Endodermal cell (in vitro differentiated cells): ENCODE data around the gene PHC1. TPM values are rescaled to one million over a fixed set of nuclear protein-coding genes. Genes with fewer than 3 reads are reported as not detected.
A peak's percentile ranks its signal among the peaks of the same experiment; 100 is the strongest.

Experiments used
- DNase-seq: peaks from one replicate; pipeline ENCODE4 v3.0.0-alpha.2; 2017
- H3K27ac ChIP-seq: 2 replicates; pipeline ENCODE4 v1.5.1; 2013; ENCODE audit warnings: mild to moderate bottlenecking, low read depth, low read length, moderate library complexity
- H3K27me3 ChIP-seq: 2 replicates; pipeline ENCODE4 v1.6.1; 2013; ENCODE audit warnings: mild to moderate bottlenecking, low read length, moderate library complexity; ENCODE audit not compliant: insufficient read depth, control insufficient read depth, poor library complexity, severe bottlenecking
- H3K36me3 ChIP-seq: 2 replicates; pipeline ENCODE4 v1.7.0; 2013; ENCODE audit warnings: mild to moderate bottlenecking, low read length, moderate library complexity; ENCODE audit not compliant: control insufficient read depth, insufficient read depth
- H3K4me1 ChIP-seq: one replicate; pipeline ENCODE4 v1.7.0; 2013; ENCODE audit warnings: low read length; ENCODE audit not compliant: control insufficient read depth, insufficient read depth
- H3K4me3 ChIP-seq: 2 replicates; pipeline ENCODE4 v1.5.1; 2013; ENCODE audit warnings: mild to moderate bottlenecking, low read length, moderate library complexity
- H3K9ac ChIP-seq: 2 replicates; pipeline ENCODE4 v1.6.1; 2013; ENCODE audit warnings: mild to moderate bottlenecking, low read length, moderate library complexity; ENCODE audit not compliant: poor library complexity, severe bottlenecking; ENCODE audit errors: extremely low read depth
- H3K9me3 ChIP-seq: 2 replicates; pipeline ENCODE4 v1.6.1; 2013; ENCODE audit warnings: mild to moderate bottlenecking, low read length, moderate library complexity; ENCODE audit not compliant: control insufficient read depth
- H3K27ac Mint-ChIP-seq: 2 replicates; pipeline ENCODE4 v1.8.0; 2020; ENCODE audit warnings: mixed read lengths
- H3K27me3 Mint-ChIP-seq: 2 replicates; pipeline ENCODE4 v1.8.0; 2021; ENCODE audit warnings: mild to moderate bottlenecking, mixed read lengths; ENCODE audit not compliant: insufficient read depth
- H3K36me3 Mint-ChIP-seq: 2 replicates; pipeline ENCODE4 v1.8.0; 2020; ENCODE audit warnings: low read depth, mixed read lengths
- H3K4me1 Mint-ChIP-seq: 2 replicates; pipeline ENCODE4 v1.8.0; 2020; ENCODE audit warnings: mixed read lengths
- H3K4me3 Mint-ChIP-seq: 2 replicates; pipeline ENCODE4 v1.8.0; 2020; ENCODE audit warnings: mild to moderate bottlenecking, moderate library complexity, mixed read lengths
- H3K9me3 Mint-ChIP-seq: 2 replicates; pipeline ENCODE4 v1.8.0; 2020; ENCODE audit warnings: mild to moderate bottlenecking, mixed read lengths
- WGBS, 2 experiments: methylation state at CpG; one replicate each; pipeline versions ENCODE4 v1.1.5 to v1.1.7; 2013; ENCODE audit warnings: missing lambda C conversion rate in 2 of 2, mixed read lengths in 1 of 2; ENCODE audit not compliant: insufficient coverage in 1 of 2, insufficient read length in 1 of 2; 5-methylcytosine and 5-hydroxymethylcytosine counted together
- total RNA-seq, 2 donors: library from RNA; stranded (reverse); fragmentation: NEBNext Ultra II Directional in 1 of 2; extraction: Animal tissue kit (Norgen Biotek cat#: 25700) in 1 of 2; gene quantifications; 2 replicates in 1 of 2; 3 replicates in 1 of 2; pipeline ENCODE4 v1.2.1, GENCODE V29; 2021
- TF ChIP-seq, protein P1 (sequence below): fragments of 200-600 bp; sonication (generic); conservative IDR thresholded peaks from 2 replicates; pipeline ENCODE4 v1.5.0; 2021; ENCODE audit warnings: antibody characterized with exemption, mild to moderate bottlenecking

PHC1 gene
- total RNA-seq, 2 donors from 2014 or later = 100 to 538 TPM

GRCh38 chr12:8950702-8951478 lies 36.6 kb downstream of the PHC1 start:
- DNase-seq = no peak
- Histone ChIP-seq H3K9me3 (peaks cover 13% of the 10 kb centered on the region), H3K27ac (no peak overlapping the region), H3K27me3 (no peaks in the 10 kb centered on the region), H3K4me1 (no peaks in the 10 kb centered on the region), H3K36me3 (peaks cover 3% of the 10 kb centered on the region), H3K9ac (peak overlapping the region; percentile 94), H3K4me3 (peak overlapping the region; percentile 99)
- Mint-ChIP-seq H3K4me1 (peaks cover 18% of the 10 kb centered on the region), H3K27me3 (no peaks in the 10 kb centered on the region), H3K36me3 (peaks cover 24% of the 10 kb centered on the region), H3K4me3 (peak overlapping the region; percentile 83), H3K27ac (peak overlapping the region; percentile 95), H3K9me3 (peaks cover 17% of the 10 kb centered on the region)
- TF ChIP-seq, protein P1, sequence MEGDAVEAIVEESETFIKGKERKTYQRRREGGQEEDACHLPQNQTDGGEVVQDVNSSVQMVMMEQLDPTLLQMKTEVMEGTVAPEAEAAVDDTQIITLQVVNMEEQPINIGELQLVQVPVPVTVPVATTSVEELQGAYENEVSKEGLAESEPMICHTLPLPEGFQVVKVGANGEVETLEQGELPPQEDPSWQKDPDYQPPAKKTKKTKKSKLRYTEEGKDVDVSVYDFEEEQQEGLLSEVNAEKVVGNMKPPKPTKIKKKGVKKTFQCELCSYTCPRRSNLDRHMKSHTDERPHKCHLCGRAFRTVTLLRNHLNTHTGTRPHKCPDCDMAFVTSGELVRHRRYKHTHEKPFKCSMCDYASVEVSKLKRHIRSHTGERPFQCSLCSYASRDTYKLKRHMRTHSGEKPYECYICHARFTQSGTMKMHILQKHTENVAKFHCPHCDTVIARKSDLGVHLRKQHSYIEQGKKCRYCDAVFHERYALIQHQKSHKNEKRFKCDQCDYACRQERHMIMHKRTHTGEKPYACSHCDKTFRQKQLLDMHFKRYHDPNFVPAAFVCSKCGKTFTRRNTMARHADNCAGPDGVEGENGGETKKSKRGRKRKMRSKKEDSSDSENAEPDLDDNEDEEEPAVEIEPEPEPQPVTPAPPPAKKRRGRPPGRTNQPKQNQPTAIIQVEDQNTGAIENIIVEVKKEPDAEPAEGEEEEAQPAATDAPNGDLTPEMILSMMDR = peak; percentile 26
- WGBS, 2 experiments = 79 to 95% methylated on average over 6 to 9 of the region's 9 CpGs

DNA sequence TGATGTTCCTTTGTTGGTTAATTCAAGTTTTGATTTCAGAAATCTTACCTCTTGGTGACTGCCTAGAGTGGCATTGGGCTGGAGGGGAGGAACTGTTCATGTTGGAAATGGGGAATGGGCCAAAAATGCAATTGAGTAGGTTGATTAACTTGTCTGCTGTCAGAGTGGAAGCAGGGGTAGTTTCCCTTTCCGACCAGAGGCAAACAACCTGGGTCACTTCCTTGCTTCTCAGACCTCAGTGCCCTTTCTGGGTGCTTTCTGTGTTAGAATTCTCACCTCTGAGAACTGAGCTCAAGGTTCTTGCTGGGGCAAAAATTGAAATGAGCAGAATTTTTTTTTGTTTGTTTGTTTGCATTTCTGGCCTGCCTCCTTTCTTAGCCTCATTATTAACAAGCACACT lies 37.4 kb downstream of the PHC1 start:
- no peak overlapping the region for H3K4me3 Mint-ChIP-seq
- H3K4me1 Mint-ChIP-seq = peaks cover 18% of the 10 kb centered on the region
- Histone ChIP-seq H3K4me1 (no peaks in the 10 kb centered on the region), H3K9me3 (peaks cover 16% of the 10 kb centered on the region), H3K27me3 (no peaks in the 10 kb centered on the region), H3K4me3 (no peak overlapping the region), H3K9ac (no peak overlapping the region), H3K36me3 (no peaks in the 10 kb centered on the region), H3K27ac (no peak overlapping the region)
- no peaks in the 10 kb centered on the region for H3K27me3 Mint-ChIP-seq
- no peak overlapping the region for H3K27ac Mint-ChIP-seq
- peaks cover 18% of the 10 kb centered on the region for H3K36me3 Mint-ChIP-seq
- no peak for DNase-seq
- TF ChIP-seq, protein P1 = no peak
- WGBS, 2 experiments = 84 to 100% methylated on average over 1 of the region's 1 CpG
- peaks cover 23% of the 10 kb centered on the region for H3K9me3 Mint-ChIP-seq

- no peak for DNase-seq
- H3K9me3 Mint-ChIP-seq = peaks cover 26% of the 10 kb centered on the region
- WGBS, 2 experiments = 94 to 100% methylated on average over 4 to 8 of the region's 8 CpGs
These were observed 39.6 kb downstream of the PHC1 start for GRCh38 chr12:8953773-8954402.

More at GRCh38 chr12:8953773-8954402, 39.6 kb downstream of the PHC1 start:
- Histone ChIP-seq H3K4me1 (no peaks in the 10 kb centered on the region), H3K27ac (no peak overlapping the region), H3K4me3 (no peak overlapping the region), H3K9ac (no peak overlapping the region), H3K9me3 (peaks cover 16% of the 10 kb centered on the region), H3K36me3 (no peaks in the 10 kb centered on the region), H3K27me3 (no peaks in the 10 kb centered on the region)
- H3K4me3 Mint-ChIP-seq = no peak overlapping the region
- H3K27me3 Mint-ChIP-seq = no peaks in the 10 kb centered on the region
- H3K27ac Mint-ChIP-seq = no peak overlapping the region
- H3K36me3 Mint-ChIP-seq = peaks cover 18% of the 10 kb centered on the region
- H3K4me1 Mint-ChIP-seq = peaks cover 4% of the 10 kb centered on the region
- TF ChIP-seq, protein P1 = no peak
